Ascending aorta (tissue), 2 donors: Measurements from ENCODE around the gene ARHGAP30. TPM values are rescaled to one million over a fixed set of nuclear protein-coding genes. Genes with fewer than 3 reads are reported as not detected.
"Not testable (repeated sequence)": the region's sequence is repeated elsewhere in the genome, so short reads cannot be mapped to it uniquely, and the experiment has no call there.

ENCODE experiments used
- DNase-seq, 2 donors: peaks; one replicate each; pipeline ENCODE4 v3.0.0-alpha.2; 2019; ENCODE audit warnings: low spot score in 2 of 2
- H3K27ac ChIP-seq, 2 donors: fragments of 200-600 bp; sonication (generic); one replicate each; pipeline ENCODE4 v1.5.1; 2016 to 2017; ENCODE audit warnings: mild to moderate bottlenecking in 1 of 2
- H3K27me3 ChIP-seq: fragments of 200-600 bp; sonication (generic); one replicate; pipeline ENCODE4 v1.5.1; 2017
- H3K36me3 ChIP-seq, 2 donors: fragments of 200-600 bp; sonication (generic); one replicate each; pipeline ENCODE4 v1.5.1; 2016
- H3K4me1 ChIP-seq, 2 donors: fragments of 200-600 bp; sonication (generic); one replicate each; pipeline ENCODE4 v1.5.1; 2016 to 2017; ENCODE audit warnings: mild to moderate bottlenecking in 1 of 2
- H3K4me3 ChIP-seq, 2 donors: fragments of 200-600 bp; sonication (generic); one replicate each; pipeline ENCODE4 v1.5.1; 2016 to 2017; ENCODE audit warnings: mild to moderate bottlenecking in 1 of 2
- H3K9me3 ChIP-seq, 2 donors: fragments of 200-600 bp; sonication (generic); one replicate each; pipeline ENCODE4 v1.5.1; 2016
- CTCF ChIP-seq, 3 experiments: fragments of 200-600 bp in 2 of 3; fragments of 450-650 bp in 1 of 3; sonication (generic) in 2 of 3; IDR thresholded peaks; one replicate each; pipeline ENCODE4 v1.5.1; 2016 to 2019; ENCODE audit warnings: antibody characterized with exemption in 3 of 3, mild to moderate bottlenecking in 1 of 3, moderate library complexity in 1 of 3
- intact Hi-C: fragments of 100-400 bp; cut with DNase I; formaldehyde crosslinking; loops from one replicate; pipeline ENCODE4 v1.15.1; 2023
- total RNA-seq: library from RNA; depleted of rRNA; stranded (reverse); fragments of >200 nt; gene quantifications from one replicate; pipeline ENCODE4 v1.1.0, GENCODE V29; 2016

The ARHGAP30 gene
- total RNA-seq = 14.7 TPM

GRCh38 chr1:161069731-161070270, at the start of gene ARHGAP30:
Gene ARHGAP30, minus strand, starts transcription at chr1:161069891. Its CDS starts 267 bp downstream, at chr1:161069624.
- intact Hi-C loops = no loop called here
- no peaks in the 10 kb centered on the region for H3K9me3 ChIP-seq
- H3K4me3 ChIP-seq = peak within 1 kb of the TSS in 1 of 2 donors; percentile 50
- H3K36me3 ChIP-seq = no peaks in the 10 kb centered on the region
- peak within 1 kb of the TSS; percentile 11 to 61 for H3K27ac ChIP-seq
- no peak for TF ChIP-seq CTCF (IDR thresholded peaks at IDR 0.05)
- DNase-seq = peak; percentile 68 to 83
- H3K27me3 ChIP-seq = no peaks in the 10 kb centered on the region
- H3K4me1 ChIP-seq = no peaks in the 10 kb centered on the region

- peak; percentile 37 to 92 for DNase-seq
- H3K4me1 ChIP-seq = peaks cover 10 to 26% of the 10 kb centered on the region in 2 donors
- no peaks in the 10 kb centered on the region for H3K9me3 ChIP-seq
- peak within 1 kb of the TSS; percentile 94 to 98 for H3K27ac ChIP-seq
- peaks cover 27 to 32% of the 10 kb centered on the region in 2 donors for H3K36me3 ChIP-seq
- H3K4me3 ChIP-seq = peak within 1 kb of the TSS; percentile 76 to 98
- intact Hi-C loops = loop anchor here (1.0 to 5.0 kb wide), 5 partner anchors 14 to 269 kb away; partner anchors contain the start of genes DEDD, KLHDC9 and USF1
- TF ChIP-seq CTCF (IDR thresholded peaks at IDR 0.05) = peak in 1 of 3 experiments; percentile 3
- no peaks in the 10 kb centered on the region for H3K27me3 ChIP-seq
Measured at GRCh38 chr1:161117759-161118581, 48.3 kb upstream of the ARHGAP30 start, which contains the start of the genes NIT1 and PFDN2. Gene NIT1, plus strand, starts transcription at chr1:161118105. Its CDS starts 72 bp downstream, at chr1:161118177. Gene PFDN2, minus strand, starts transcription at chr1:161118037. Its CDS starts 11 bp downstream, at chr1:161118026.

- not testable (repeated sequence) for H3K27me3 ChIP-seq, H3K9me3 ChIP-seq, DNase-seq, H3K27ac ChIP-seq
- Histone ChIP-seq H3K4me1 (peaks cover 10 to 26% of the 10 kb centered on the region in 2 donors), H3K36me3 (peaks cover 8 to 12% of the 10 kb centered on the region in 2 donors), H3K4me3 (peak overlapping the region in 1 of 2 donors; percentile 98)
- intact Hi-C loops = loop anchor here (5.0 kb wide), 2 partner anchors 69 to 271 kb away; partner anchors contain the start of gene USF1
Measured at GRCh38 chr1:161115961-161116360, 46.3 kb upstream of the ARHGAP30 start.

GRCh38 chr1:161115132-161115711, 45.5 kb upstream of the ARHGAP30 start:
- Histone ChIP-seq H3K4me1 (peaks cover 10 to 26% of the 10 kb centered on the region in 2 donors), H3K36me3 (peaks cover 1 to 5% of the 10 kb centered on the region in 2 donors), H3K4me3 (no peak overlapping the region), H3K27me3 (no peaks in the 10 kb centered on the region), H3K9me3 (no peaks in the 10 kb centered on the region), H3K27ac (no peak overlapping the region)
- DNase-seq = no peak
- intact Hi-C loops = loop anchor here (5.0 kb wide), 2 partner anchors 68 to 272 kb away; partner anchors contain the start of gene USF1
- no peak for TF ChIP-seq CTCF (IDR thresholded peaks at IDR 0.05)

- intact Hi-C loops = no loop called here
- H3K9me3 ChIP-seq = no peaks in the 10 kb centered on the region
- H3K27me3 ChIP-seq = no peaks in the 10 kb centered on the region
- DNase-seq = no peak
- H3K4me3 ChIP-seq = no peak overlapping the region
- H3K27ac ChIP-seq = no peak overlapping the region
- no peaks in the 10 kb centered on the region for H3K36me3 ChIP-seq
- TF ChIP-seq CTCF (IDR thresholded peaks at IDR 0.05) = no peak
- H3K4me1 ChIP-seq = peaks cover 10 to 22% of the 10 kb centered on the region in 2 donors
Measured at GRCh38 chr1:161114556-161114955, 44.9 kb upstream of the ARHGAP30 start.
